Esophagus (tissue), 2 donors: ENCODE data around the gene C1QTNF7. TPM values are rescaled to one million over a fixed set of nuclear protein-coding genes. Genes with fewer than 3 reads are reported as not detected.

Experiments used
- H3K27ac ChIP-seq, 2 donors: one replicate each; pipeline ENCODE4 v1.5.1; 2013; ENCODE audit warnings: low read depth in 2 of 2, mild to moderate bottlenecking in 2 of 2, inconsistent platforms in 1 of 2, low read length in 1 of 2, moderate library complexity in 1 of 2
- H3K27me3 ChIP-seq, 2 donors: one replicate each; pipeline ENCODE4 v1.6.1; 2013; ENCODE audit warnings: low read length in 2 of 2, control low read depth in 1 of 2, mild to moderate bottlenecking in 1 of 2; ENCODE audit not compliant: insufficient read depth in 2 of 2, control insufficient read depth in 1 of 2
- H3K36me3 ChIP-seq, 2 donors: one replicate each; pipeline ENCODE4 v1.6.1; 2013; ENCODE audit warnings: low read length in 1 of 2; ENCODE audit not compliant: control insufficient read depth in 2 of 2, insufficient read depth in 2 of 2
- H3K4me1 ChIP-seq, 2 donors: one replicate each; pipeline ENCODE4 v1.6.1; 2013; ENCODE audit warnings: low read length in 1 of 2; ENCODE audit not compliant: control insufficient read depth in 2 of 2, insufficient read depth in 2 of 2
- H3K4me3 ChIP-seq, 2 donors: one replicate each; pipeline ENCODE4 v1.5.1; 2013; ENCODE audit warnings: low read length in 2 of 2, mild to moderate bottlenecking in 2 of 2, low read depth in 1 of 2, moderate library complexity in 1 of 2
- H3K9me3 ChIP-seq, 2 donors: one replicate each; pipeline ENCODE4 v1.6.1; 2013; ENCODE audit warnings: mild to moderate bottlenecking in 2 of 2, low read depth in 1 of 2, low read length in 1 of 2, moderate library complexity in 1 of 2; ENCODE audit not compliant: control insufficient read depth in 2 of 2, insufficient read depth in 1 of 2
- WGBS, 2 donors: extraction: QIAGEN DNeasy Blood & Tissue Kit; methylation state at CpG; one replicate each; pipeline ENCODE4 v1.1.7; 2013; 5-methylcytosine and 5-hydroxymethylcytosine counted together
- polyA plus RNA-seq, 2 donors: library from polyadenylated mRNA; stranded (reverse); fragments of 200-250 nt; gene quantifications; one replicate each; pipeline ENCODE4 v1.2.3, GENCODE V29; 2013
- donor health status: healthy with polysubstance abuse.
- donor health status: Bipolar disorder and iron deficiency.

Gene C1QTNF7, protein sequence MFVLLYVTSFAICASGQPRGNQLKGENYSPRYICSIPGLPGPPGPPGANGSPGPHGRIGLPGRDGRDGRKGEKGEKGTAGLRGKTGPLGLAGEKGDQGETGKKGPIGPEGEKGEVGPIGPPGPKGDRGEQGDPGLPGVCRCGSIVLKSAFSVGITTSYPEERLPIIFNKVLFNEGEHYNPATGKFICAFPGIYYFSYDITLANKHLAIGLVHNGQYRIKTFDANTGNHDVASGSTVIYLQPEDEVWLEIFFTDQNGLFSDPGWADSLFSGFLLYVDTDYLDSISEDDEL
- polyA plus RNA-seq = 1 to 10 TPM in 1 of 2 donors, under 1 TPM in 1; 0.85 to 1.4 TPM

DNA sequence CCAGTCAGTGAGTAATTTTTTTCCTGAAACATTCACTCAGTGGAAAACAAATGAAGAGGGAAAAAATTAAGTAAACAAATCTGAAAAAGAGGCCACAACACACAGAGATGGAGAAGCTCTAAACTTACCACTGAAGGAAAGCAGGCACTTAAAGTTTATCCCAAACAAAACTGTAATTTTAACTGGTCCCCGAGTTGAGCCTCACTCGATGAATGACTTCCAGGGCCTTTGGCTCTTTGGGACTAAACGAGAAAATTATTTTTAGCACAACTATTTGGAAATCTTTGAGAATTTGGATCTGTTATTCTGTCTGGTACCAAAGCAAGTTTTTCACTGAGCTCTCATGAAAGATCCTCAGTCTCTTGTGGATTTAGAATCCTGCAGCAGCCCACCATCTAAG lies at the start of gene C1QTNF7:
Gene C1QTNF7 (plus strand): TSS at position 333 of the 400 bp plus-strand sequence. CDS start 7,711 bp downstream, outside the sequence.
- Histone ChIP-seq H3K27ac (peak within 1 kb of the TSS; percentile 42 to 65), H3K4me3 (no peak within 1 kb of the TSS), H3K4me1 (peaks cover 0 to 2% of the 10 kb centered on the region in 2 donors), H3K27me3 (no peaks in the 10 kb centered on the region), H3K9me3 (peaks cover 0 to 3% of the 10 kb centered on the region in 2 donors), H3K36me3 (no peaks in the 10 kb centered on the region)
- WGBS, 2 donors = 59 to 61% methylated on average over 3 of the region's 3 CpGs

DNA sequence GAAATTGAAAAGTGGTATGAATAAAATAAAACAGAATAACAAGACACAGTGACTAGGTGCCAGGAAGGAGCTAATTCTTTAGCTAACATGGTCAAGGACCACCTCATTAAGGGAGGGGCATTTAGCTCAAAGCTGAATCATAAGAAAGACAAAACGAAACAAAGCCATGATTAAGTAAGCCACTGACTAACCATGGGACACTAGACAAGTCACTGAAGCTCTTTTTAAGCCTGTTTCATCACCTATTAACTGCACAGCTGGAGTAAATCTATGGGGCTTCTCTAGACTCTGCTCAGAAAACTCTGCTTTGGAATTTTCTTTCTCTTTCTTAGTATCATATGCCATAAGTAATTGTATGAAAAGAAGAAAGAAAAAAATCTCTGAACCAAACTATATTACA lies 49.8 kb upstream of the C1QTNF7 start:
- 8 to 26% methylated on average over 1 of the region's 1 CpG for WGBS, 2 donors
- H3K27ac ChIP-seq = no peak overlapping the region

DNA sequence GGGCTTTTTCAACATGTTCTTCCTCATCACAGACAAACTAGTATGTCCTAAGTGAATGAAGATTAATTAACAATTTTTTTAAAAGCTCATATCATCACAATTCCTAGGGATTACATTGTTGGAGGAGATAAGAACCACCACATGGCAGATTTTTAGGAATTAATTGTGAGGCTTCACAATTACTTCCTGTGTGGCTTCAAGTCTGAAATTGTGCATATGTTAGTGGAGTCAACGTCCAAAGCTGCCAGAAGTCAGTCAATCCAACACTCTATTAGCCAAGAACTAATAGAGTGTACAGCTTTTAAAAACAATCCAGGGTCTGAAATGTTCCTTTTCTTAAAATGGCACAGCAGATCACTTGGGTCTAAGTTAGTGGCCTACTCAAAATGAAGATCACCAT lies 49.3 kb upstream of the C1QTNF7 start:
- Histone ChIP-seq H3K4me3 (no peak overlapping the region), H3K9me3 (no peaks in the 10 kb centered on the region), H3K36me3 (no peaks in the 10 kb centered on the region), H3K4me1 (no peaks in the 10 kb centered on the region), H3K27ac (no peak overlapping the region), H3K27me3 (no peaks in the 10 kb centered on the region)
- WGBS, 2 donors = 13 to 22% methylated on average over 1 of the region's 1 CpG

More for the DNA sequence above, 49.8 kb upstream of the C1QTNF7 start:
- Histone ChIP-seq H3K4me3 (no peak overlapping the region), H3K36me3 (no peaks in the 10 kb centered on the region), H3K27me3 (no peaks in the 10 kb centered on the region), H3K4me1 (no peaks in the 10 kb centered on the region), H3K9me3 (no peaks in the 10 kb centered on the region)

DNA sequence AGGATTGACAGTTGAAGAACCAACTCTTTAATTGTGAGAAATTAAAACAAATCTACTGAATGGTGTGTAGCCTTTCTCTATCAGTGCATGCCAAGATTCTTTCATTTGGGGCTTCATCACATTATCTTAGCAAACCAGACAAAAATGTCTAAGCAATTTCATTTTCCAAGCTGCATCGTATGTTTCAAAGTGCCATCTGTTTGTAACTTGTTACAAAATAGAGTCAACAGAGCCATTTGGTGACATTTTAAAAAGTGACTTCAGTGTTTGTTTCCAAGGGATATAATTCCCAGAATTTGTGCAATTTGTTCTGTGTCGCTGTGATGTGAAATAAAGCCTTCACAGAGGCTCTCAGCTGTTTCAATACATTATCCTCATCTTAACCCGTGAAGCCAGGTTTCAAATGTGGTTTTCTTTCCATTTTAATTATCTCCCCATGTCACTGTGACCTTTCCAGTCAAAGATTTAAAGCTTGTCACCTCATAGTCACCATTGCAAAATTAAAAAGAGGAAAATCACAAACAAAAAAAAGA lies 46.0 kb upstream of the C1QTNF7 start:
- H3K4me1 ChIP-seq = no peaks in the 10 kb centered on the region

DNA sequence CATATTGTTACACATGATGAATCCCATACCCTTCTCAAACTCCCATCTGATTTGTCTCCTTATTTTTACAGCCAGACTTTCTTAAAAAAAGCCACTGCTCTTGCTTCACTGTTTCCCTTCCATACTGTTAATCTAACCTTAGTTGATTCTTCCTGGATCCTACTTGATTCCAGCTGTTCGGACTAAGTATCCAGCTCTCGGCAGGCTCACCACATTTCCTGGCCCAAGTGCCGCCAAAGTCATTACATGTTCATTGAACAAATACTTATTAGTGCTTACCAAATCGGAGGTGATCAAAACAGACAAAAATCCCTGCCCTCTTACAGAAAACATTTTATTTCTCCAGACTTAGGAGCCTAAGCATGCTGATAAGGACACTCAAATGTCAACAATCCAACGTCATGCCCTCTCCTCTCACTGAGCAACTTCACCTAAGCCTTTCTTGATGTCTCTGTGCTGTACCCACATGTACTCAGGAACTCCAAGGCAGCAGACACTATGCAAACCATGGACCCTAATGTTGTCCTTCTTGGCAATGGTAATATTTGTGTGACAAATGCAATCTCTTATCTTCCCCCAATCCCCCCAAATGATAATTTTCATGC lies 45.1 kb upstream of the C1QTNF7 start:
- Histone ChIP-seq H3K27ac (no peak overlapping the region), H3K36me3 (no peaks in the 10 kb centered on the region), H3K27me3 (no peaks in the 10 kb centered on the region), H3K4me1 (no peaks in the 10 kb centered on the region), H3K9me3 (no peaks in the 10 kb centered on the region), H3K4me3 (no peak overlapping the region)
- 75 to 76% methylated on average over 5 of the region's 5 CpGs for whole genome bisulfite sequencing, 2 donors

More for the DNA sequence above, 46.0 kb upstream of the C1QTNF7 start:
- no peaks in the 10 kb centered on the region for H3K36me3 ChIP-seq
- H3K27me3 ChIP-seq = no peaks in the 10 kb centered on the region
- WGBS, 2 donors = 73 to 81% methylated on average over 3 of the region's 3 CpGs
- H3K27ac ChIP-seq = no peak overlapping the region
- H3K4me3 ChIP-seq = no peak overlapping the region
- H3K9me3 ChIP-seq = no peaks in the 10 kb centered on the region

DNA sequence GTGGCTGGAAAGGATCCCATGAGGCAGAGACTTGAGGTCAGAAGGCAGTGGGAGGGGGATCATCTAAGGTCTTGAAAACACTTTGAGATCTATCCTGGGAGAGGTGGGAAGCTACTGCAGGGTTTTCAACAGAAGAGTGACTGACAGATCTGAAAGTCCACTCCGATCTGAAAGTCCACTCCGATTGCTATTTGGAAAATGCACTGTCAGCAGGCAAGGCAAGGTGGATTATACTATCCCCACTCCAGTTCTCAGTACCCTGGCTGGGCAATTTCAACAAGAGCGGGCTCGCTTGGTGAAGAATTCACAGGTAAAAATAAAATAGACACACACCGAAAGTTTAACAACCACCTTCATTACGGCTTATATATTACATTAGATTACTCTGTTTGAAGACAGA lies 42.3 kb upstream of the C1QTNF7 start:
- no peak overlapping the region for H3K27ac ChIP-seq
- 88 to 90% methylated on average over 6 of the region's 6 CpGs for WGBS, 2 donors
- H3K36me3 ChIP-seq = no peaks in the 10 kb centered on the region
- H3K4me3 ChIP-seq = no peak overlapping the region
- no peaks in the 10 kb centered on the region for H3K9me3 ChIP-seq
- no peaks in the 10 kb centered on the region for H3K27me3 ChIP-seq
- no peaks in the 10 kb centered on the region for H3K4me1 ChIP-seq

DNA sequence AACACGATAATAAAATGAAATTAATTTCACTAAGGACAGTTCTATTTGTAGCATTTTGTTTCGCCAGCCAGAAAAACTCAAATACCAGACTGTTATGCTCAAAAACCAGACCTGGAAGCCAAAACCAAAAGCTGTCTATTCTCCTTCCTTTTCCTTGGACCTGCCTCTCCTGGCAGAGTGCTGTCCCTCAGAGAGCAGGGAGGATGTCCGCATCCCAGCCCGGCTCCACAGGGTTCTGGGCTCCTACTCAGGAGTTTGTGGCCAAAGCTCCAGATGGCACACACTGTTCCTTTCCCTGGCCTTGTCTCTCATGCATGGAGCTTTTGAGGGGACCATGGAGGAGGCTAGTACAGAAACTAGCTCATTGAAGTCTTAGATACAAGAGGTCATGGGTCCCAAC lies 41.9 kb upstream of the C1QTNF7 start:
- H3K4me3 ChIP-seq = no peak overlapping the region
- H3K27me3 ChIP-seq = no peaks in the 10 kb centered on the region
- no peaks in the 10 kb centered on the region for H3K9me3 ChIP-seq
- H3K4me1 ChIP-seq = no peaks in the 10 kb centered on the region
- no peaks in the 10 kb centered on the region for H3K36me3 ChIP-seq
- no peak overlapping the region for H3K27ac ChIP-seq
- 77 to 80% methylated on average over 4 of the region's 4 CpGs for WGBS, 2 donors

DNA sequence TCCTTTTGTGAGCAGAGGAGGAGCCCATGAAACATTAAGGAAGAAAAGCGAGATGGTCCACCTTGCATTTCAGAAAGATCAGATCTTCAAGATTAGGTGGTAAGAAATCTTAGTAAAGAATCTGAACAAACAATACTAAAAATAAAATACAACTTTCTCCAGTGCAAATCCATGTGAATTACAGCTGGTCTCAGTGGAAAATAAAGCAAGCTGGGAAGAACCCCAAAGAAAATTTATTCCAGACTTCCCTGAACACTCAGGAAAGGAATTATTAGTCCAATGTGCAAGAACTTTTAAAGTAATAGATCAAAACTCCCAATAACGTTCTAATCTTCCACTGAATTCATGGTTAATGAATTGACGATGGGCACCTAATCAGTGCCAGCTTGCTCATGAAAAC lies 37.3 kb upstream of the C1QTNF7 start:
- Histone ChIP-seq H3K27me3 (no peaks in the 10 kb centered on the region), H3K4me3 (no peak overlapping the region), H3K4me1 (no peaks in the 10 kb centered on the region), H3K36me3 (no peaks in the 10 kb centered on the region), H3K9me3 (no peaks in the 10 kb centered on the region), H3K27ac (no peak overlapping the region)
- 77 to 81% methylated on average over 3 of the region's 3 CpGs for WGBS, 2 donors

DNA sequence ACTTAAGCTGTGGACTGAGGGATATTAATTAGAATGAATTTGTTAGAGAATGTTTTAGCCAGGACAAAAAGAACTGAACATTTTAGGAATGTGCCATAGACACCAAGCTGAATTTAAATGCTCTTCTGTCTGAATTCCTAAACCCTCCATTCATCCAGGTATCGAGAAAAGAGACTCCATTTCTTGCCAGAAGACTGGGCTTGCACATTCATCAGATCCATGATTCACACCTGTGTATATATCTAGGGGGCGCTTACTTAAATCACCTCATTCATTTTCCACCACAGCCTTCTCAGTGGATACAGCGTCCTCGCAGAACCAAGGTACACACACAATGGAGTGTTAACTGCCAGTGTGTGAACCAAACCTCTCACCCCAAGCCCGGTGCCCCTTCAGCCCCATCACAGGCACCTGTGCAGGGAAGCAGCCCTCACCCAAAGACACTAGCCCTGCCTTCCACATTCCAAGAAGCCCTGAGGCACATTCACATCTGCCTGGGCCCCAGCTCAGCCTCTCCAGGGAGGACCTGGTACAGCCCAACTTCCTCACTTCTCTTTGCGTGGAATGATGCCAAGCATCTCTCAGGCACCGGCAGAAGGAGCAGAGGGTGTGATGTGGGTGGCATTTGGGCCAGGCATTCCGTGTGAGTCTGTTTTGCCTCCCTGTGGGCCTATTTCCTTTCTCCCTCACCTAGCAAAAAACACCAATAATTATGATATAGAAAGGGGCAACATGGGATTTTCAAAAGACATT lies 35.6 kb upstream of the C1QTNF7 start:
- no peaks in the 10 kb centered on the region for H3K4me1 ChIP-seq

More for the DNA sequence above, 35.6 kb upstream of the C1QTNF7 start:
- no peaks in the 10 kb centered on the region for H3K27me3 ChIP-seq
- H3K9me3 ChIP-seq = no peaks in the 10 kb centered on the region
- H3K36me3 ChIP-seq = no peaks in the 10 kb centered on the region
- H3K27ac ChIP-seq = no peak overlapping the region
- H3K4me3 ChIP-seq = no peak overlapping the region
- WGBS, 2 donors = 63 to 74% methylated on average over 8 of the region's 8 CpGs
